WTC11 (cell line): ENCODE measurements around the gene CRIP2. TPM values are rescaled to one million over a fixed set of nuclear protein-coding genes. Genes with fewer than 3 reads are reported as not detected.

Source experiments
- ATAC-seq: fragments of 200-7000 bp; cut with Tn5 transposase; 2 replicates; pipeline ENCODE4 v1.10.0; 2021; ENCODE audit warnings: mild to moderate bottlenecking, moderate library complexity
- CTCF ChIA-PET: fragments of 300-600 bp; sonication (Branson Sonifier 250); formaldehyde crosslinking; loops from one replicate; lab custom pipeline; 2021; ENCODE audit warnings: antibody characterized with exemption; lab: Charles Lee
- POLR2A ChIA-PET: fragments of 350-600 bp; sonication (Branson Sonifier 250); formaldehyde crosslinking; loops from one replicate; lab custom pipeline; 2021; ENCODE audit warnings: antibody characterized with exemption; lab: Charles Lee
- DNase-seq: peaks from one replicate; pipeline ENCODE4 v3.0.0; 2021; ENCODE audit warnings: low spot score
- H3K27ac Mint-ChIP-seq: 2 replicates; pipeline ENCODE4 v1.8.0; 2021; ENCODE audit warnings: mixed read lengths
- H3K27me3 Mint-ChIP-seq: 2 replicates; pipeline ENCODE4 v1.8.0; 2021; ENCODE audit warnings: low read depth, mild to moderate bottlenecking, moderate library complexity, mixed read lengths
- H3K36me3 Mint-ChIP-seq: 2 replicates; pipeline ENCODE4 v1.8.0; 2021; ENCODE audit warnings: mixed read lengths
- H3K4me1 Mint-ChIP-seq: 2 replicates; pipeline ENCODE4 v1.8.0; 2022; ENCODE audit warnings: mixed read lengths
- H3K4me3 Mint-ChIP-seq: 2 replicates; pipeline ENCODE4 v1.8.0; 2021; ENCODE audit warnings: mild to moderate bottlenecking, moderate library complexity, mixed read lengths
- H3K9me3 Mint-ChIP-seq: 2 replicates; pipeline ENCODE4 v1.8.0; 2021; ENCODE audit warnings: mixed read lengths
- ATF1 ChIP-seq: sonication (generic); formaldehyde crosslinking; IDR thresholded peaks from 2 replicates; pipeline ENCODE4 v1.8.1; 2023; ENCODE audit warnings: mild to moderate bottlenecking, moderate library complexity, missing genetic modification reagents
- CREB1 ChIP-seq: sonication (generic); formaldehyde crosslinking; IDR thresholded peaks from 2 replicates; pipeline ENCODE4 v1.8.0; 2023; ENCODE audit warnings: mild to moderate bottlenecking, missing genetic modification reagents
- EMX1 ChIP-seq: fragments of 250-450 bp; sonication (Bioruptor Pico); IDR thresholded peaks from 2 replicates; pipeline ENCODE4 v1.8.0; 2021; ENCODE audit warnings: mild to moderate bottlenecking
- FOXP1 ChIP-seq: sonication (generic); formaldehyde crosslinking; IDR thresholded peaks from 2 replicates; pipeline ENCODE4 v1.8.0; 2022; ENCODE audit warnings: missing genetic modification reagents, mild to moderate bottlenecking, moderate library complexity, borderline replicate concordance
- PRRX2 ChIP-seq: fragments of 250-450 bp; sonication (Bioruptor Pico); IDR thresholded peaks from 2 replicates; pipeline ENCODE4 v1.8.0; 2021; ENCODE audit warnings: mild to moderate bottlenecking
- ZNF138 ChIP-seq: sonication (generic); formaldehyde crosslinking; conservative IDR thresholded peaks from 2 replicates; pipeline ENCODE4 v1.8.1; 2022; ENCODE audit warnings: mild to moderate bottlenecking, moderate library complexity, missing genetic modification reagents
- total RNA-seq: library from RNA; stranded (reverse); gene quantifications from 3 replicates; pipeline ENCODE4 v1.2.3, GENCODE V29; 2021
- TF ChIP-seq, protein P1 (sequence below): sonication (generic); formaldehyde crosslinking; IDR thresholded peaks from 2 replicates; pipeline ENCODE4 v1.8.1; 2023; ENCODE audit warnings: mild to moderate bottlenecking, moderate library complexity, missing genetic modification reagents
- TF ChIP-seq, protein P2 (sequence below): fragments of 250-450 bp; sonication (Bioruptor Pico); IDR thresholded peaks from 2 replicates; pipeline ENCODE4 v1.9.0; 2021; ENCODE audit warnings: mild to moderate bottlenecking, borderline replicate concordance
- TF ChIP-seq, protein P3 (sequence below): sonication (generic); formaldehyde crosslinking; IDR thresholded peaks from 2 replicates; pipeline ENCODE4 v1.8.1; 2023; ENCODE audit warnings: mild to moderate bottlenecking, missing genetic modification reagents
- TF ChIP-seq, protein P4 (sequence below): fragments of 250-450 bp; sonication (Bioruptor Pico); IDR thresholded peaks from 2 replicates; pipeline ENCODE4 v2.1.2; 2022; ENCODE audit warnings: mild to moderate bottlenecking, moderate library complexity
- TF ChIP-seq, protein P5 (sequence below): sonication (generic); formaldehyde crosslinking; IDR thresholded peaks from 2 replicates; pipeline ENCODE4 v1.8.0; 2022; ENCODE audit warnings: mild to moderate bottlenecking, missing genetic modification reagents
- TF ChIP-seq, protein P6 (sequence below): sonication (generic); formaldehyde crosslinking; IDR thresholded peaks from 2 replicates; pipeline ENCODE4 v1.8.0; 2023; ENCODE audit warnings: missing genetic modification reagents

The CRIP2 gene
- total RNA-seq, 1 experiment from 2014 or later: 5.4 TPM

DNA sequence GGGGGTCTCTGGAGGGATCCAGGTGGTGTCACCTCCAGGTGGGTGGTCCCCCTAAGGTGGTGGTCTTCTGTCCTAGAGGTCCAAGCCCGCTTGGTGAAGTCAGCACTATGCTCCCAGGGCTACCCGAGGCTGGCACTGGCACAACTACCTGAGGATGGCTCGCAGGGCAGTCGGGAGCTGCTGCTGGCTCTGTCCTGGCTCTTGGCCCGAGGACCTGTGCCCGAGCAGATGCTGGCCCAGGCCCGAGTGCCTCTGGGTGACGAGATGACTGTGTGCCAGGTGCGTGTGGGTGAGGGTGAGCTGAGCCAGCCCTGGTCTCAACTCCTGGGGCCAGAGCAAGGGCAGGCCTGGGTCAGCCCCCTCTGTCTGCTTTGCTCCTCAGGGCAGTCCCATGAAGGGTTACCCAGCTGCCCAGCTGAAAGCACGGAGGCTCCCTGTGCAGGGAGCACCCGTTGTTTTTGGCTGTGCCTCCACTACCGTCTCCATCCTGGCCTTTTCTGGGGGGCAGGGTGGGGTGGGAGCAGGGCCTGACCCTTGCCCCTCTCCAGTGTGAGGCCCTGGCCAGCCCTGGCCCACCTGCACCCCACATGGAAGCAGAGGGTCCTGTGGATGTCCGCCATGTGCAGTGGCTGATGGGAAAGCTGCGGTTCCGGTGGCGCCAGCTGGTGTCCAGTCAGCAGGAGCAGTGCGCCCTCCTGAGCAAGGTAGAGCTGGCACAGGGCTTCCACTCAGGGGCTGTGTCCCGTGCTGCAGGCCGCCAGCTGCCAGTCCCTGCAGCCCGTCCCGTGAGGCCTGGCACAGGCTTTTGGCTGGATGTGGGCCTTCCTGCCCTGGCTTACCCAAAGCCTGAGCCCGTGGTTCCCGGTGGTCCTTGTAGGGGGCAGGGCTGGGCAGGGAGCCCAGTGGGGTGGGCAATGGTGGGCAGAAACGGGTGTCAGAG, 17.7 kb downstream of the CRIP2 start:
- DNase-seq (no peak), ATAC-seq (no peak)
- ChIA-PET CTCF (interaction anchor here (0.7 to 3.4 kb wide), 8 partner anchors 12 to 402 kb away, joined by 3 to 49 read pairs (median 4); partner anchors contain the start of gene TMEM121), POLR2A (interaction anchor here (1.0 kb wide), 1 partner anchor 11 kb away, joined by 3 read pairs; no protein-coding TSS in a partner anchor)
- H3K36me3 Mint-ChIP-seq: no peaks in the 10 kb centered on the region
- H3K4me3 Mint-ChIP-seq: peak overlapping the region; percentile 71
- H3K4me1 Mint-ChIP-seq: peaks cover 4% of the 10 kb centered on the region
- no peaks in the 10 kb centered on the region for H3K9me3 Mint-ChIP-seq
- TF ChIP-seq FOXP1 (CRISPR knock-in tag): no peak
- TF ChIP-seq, protein P1, sequence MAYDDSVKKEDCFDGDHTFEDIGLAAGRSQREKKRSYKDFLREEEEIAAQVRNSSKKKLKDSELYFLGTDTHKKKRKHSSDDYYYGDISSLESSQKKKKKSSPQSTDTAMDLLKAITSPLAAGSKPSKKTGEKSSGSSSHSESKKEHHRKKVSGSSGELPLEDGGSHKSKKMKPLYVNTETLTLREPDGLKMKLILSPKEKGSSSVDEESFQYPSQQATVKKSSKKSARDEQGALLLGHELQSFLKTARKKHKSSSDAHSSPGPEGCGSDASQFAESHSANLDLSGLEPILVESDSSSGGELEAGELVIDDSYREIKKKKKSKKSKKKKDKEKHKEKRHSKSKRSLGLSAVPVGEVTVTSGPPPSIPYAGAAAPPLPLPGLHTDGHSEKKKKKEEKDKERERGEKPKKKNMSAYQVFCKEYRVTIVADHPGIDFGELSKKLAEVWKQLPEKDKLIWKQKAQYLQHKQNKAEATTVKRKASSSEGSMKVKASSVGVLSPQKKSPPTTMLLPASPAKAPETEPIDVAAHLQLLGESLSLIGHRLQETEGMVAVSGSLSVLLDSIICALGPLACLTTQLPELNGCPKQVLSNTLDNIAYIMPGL (CRISPR knock-in tag): 0 out of 2 replicates have a peak, but pooled peaks have one; percentile 27
- H3K27me3 Mint-ChIP-seq: peaks cover 24% of the 10 kb centered on the region
- H3K27ac Mint-ChIP-seq: no peak overlapping the region

DNA sequence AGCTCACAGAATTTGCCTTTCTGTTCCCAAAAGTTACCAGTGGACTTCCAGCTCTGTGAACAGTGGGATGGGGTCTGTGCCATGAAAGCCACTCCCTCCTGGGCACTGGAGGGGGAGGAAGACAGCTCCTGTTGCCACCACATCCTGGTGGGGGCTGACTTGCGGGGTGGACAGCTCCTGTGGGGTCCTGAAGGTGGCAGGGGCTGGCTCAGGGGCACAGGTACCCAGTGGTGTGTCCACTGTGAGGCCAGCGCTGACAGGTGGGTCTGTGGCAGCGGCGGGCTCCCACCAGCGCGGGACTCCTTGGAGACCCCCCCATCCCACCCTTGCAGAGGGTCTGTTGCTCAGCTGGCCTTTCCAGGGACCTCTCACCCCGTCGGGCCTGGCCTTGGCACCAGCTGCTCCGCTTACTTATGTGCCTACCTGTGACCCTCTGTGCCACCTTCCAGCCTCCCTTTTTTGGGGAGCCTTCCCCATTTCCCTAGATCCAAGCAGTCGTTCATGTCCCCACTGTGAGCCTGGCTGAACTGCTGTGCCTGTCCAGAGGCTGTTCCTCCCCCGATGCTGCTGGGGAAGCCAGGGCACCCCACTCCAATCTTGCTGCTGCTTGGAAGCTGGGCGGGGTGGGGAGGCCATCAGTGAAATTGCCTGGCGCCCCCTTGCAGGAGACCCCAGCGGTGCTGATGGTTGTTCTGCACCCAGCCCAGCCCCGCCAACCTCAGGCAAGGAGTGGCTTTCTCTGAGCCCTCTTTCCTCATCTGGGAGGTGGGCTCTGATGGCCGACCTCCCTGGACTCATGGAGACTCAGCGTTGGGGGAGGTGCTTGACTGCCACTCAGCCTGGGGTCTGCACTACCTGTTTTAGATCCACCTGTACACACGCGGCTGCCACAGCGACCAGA, 18.6 kb downstream of the CRIP2 start:
- H3K27ac Mint-ChIP-seq: no peak overlapping the region
- POLR2A ChIA-PET: no interaction called here
- TF ChIP-seq PRRX2 (CRISPR knock-in tag) (no peak), EMX1 (CRISPR knock-in tag) (no peak)
- TF ChIP-seq, all 79 proteins: peak for 0
- H3K4me1 Mint-ChIP-seq: peaks cover 4% of the 10 kb centered on the region
- H3K4me3 Mint-ChIP-seq: no peak overlapping the region
- peaks cover 16% of the 10 kb centered on the region for H3K27me3 Mint-ChIP-seq
- H3K36me3 Mint-ChIP-seq: no peaks in the 10 kb centered on the region
- CTCF ChIA-PET: interaction anchor here (1.8 kb wide), 1 partner anchor 35 kb away, joined by 5 read pairs; no protein-coding TSS in a partner anchor
- ATAC-seq (no peak), DNase-seq (no peak)
- no peaks in the 10 kb centered on the region for H3K9me3 Mint-ChIP-seq

DNA sequence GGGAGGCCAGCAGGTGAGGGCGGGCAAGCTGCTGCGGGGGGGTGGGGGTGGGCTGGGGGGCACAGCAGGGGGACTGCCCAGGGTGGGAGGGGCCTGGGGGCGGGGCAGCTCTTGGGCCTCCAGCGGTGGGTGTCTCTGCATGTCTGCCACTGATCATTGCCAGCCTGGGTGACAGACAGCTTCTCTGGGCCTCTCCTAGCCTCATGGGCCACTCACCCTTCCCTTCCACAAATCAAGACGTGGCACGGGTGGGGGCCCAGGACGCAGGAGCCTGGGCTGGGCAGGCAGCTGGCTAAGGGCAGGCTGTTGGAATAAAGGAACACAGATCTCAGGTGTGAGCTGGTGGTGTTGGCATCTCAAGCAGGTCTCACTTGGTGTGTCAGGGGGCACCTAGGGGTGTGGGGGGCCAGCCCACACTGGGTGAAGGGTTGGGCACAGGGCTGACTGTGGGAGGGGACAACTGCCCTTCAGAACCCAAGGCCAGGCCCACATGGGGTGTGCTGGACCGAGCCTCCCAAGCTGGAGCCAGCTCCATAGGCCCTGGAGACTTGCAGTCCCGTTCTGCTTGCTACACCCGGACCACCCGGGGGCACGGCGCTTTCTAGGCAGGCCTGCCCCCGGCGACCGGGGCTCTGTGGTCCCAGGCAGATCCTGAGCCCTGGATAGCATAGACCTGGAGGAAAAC, 19.4 kb downstream of the CRIP2 start:
- no peak overlapping the region for H3K27ac Mint-ChIP-seq
- no peak for DNase-seq
- POLR2A ChIA-PET: no interaction called here

DNA sequence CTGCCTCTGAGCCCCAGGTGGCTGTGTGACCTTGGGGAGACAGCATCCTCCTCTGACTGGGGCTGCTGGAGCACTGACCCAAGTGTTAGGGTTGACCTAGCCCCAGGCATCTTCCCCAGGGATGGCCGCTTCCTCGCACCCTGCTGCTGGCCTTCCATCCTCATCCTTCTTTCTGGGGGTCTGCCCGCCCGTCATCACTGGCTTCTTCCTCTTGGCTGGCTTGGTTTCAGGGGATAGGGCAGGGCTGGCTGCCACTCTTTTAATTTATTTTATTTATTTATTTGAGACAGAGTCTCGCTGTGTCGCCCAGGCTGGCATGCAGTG, 19.9 kb downstream of the CRIP2 start:
- Mint-ChIP-seq H3K4me1 (peaks cover under 1% of the 10 kb centered on the region), H3K27me3 (peaks cover 3% of the 10 kb centered on the region), H3K36me3 (no peaks in the 10 kb centered on the region), H3K9me3 (no peaks in the 10 kb centered on the region), H3K4me3 (no peak overlapping the region), H3K27ac (no peak overlapping the region)
- ATAC-seq: no peak
- DNase-seq: no peak
- POLR2A ChIA-PET: no interaction called here
- CTCF ChIA-PET: no interaction called here
- TF ChIP-seq, protein P2, sequence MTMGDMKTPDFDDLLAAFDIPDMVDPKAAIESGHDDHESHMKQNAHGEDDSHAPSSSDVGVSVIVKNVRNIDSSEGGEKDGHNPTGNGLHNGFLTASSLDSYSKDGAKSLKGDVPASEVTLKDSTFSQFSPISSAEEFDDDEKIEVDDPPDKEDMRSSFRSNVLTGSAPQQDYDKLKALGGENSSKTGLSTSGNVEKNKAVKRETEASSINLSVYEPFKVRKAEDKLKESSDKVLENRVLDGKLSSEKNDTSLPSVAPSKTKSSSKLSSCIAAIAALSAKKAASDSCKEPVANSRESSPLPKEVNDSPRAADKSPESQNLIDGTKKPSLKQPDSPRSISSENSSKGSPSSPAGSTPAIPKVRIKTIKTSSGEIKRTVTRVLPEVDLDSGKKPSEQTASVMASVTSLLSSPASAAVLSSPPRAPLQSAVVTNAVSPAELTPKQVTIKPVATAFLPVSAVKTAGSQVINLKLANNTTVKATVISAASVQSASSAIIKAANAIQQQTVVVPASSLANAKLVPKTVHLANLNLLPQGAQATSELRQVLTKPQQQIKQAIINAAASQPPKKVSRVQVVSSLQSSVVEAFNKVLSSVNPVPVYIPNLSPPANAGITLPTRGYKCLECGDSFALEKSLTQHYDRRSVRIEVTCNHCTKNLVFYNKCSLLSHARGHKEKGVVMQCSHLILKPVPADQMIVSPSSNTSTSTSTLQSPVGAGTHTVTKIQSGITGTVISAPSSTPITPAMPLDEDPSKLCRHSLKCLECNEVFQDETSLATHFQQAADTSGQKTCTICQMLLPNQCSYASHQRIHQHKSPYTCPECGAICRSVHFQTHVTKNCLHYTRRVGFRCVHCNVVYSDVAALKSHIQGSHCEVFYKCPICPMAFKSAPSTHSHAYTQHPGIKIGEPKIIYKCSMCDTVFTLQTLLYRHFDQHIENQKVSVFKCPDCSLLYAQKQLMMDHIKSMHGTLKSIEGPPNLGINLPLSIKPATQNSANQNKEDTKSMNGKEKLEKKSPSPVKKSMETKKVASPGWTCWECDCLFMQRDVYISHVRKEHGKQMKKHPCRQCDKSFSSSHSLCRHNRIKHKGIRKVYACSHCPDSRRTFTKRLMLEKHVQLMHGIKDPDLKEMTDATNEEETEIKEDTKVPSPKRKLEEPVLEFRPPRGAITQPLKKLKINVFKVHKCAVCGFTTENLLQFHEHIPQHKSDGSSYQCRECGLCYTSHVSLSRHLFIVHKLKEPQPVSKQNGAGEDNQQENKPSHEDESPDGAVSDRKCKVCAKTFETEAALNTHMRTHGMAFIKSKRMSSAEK (CRISPR knock-in tag): no peak
- TF ChIP-seq, protein P3, sequence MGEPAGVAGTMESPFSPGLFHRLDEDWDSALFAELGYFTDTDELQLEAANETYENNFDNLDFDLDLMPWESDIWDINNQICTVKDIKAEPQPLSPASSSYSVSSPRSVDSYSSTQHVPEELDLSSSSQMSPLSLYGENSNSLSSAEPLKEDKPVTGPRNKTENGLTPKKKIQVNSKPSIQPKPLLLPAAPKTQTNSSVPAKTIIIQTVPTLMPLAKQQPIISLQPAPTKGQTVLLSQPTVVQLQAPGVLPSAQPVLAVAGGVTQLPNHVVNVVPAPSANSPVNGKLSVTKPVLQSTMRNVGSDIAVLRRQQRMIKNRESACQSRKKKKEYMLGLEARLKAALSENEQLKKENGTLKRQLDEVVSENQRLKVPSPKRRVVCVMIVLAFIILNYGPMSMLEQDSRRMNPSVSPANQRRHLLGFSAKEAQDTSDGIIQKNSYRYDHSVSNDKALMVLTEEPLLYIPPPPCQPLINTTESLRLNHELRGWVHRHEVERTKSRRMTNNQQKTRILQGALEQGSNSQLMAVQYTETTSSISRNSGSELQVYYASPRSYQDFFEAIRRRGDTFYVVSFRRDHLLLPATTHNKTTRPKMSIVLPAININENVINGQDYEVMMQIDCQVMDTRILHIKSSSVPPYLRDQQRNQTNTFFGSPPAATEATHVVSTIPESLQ (CRISPR knock-in tag): no peak
- TF ChIP-seq, protein P4, sequence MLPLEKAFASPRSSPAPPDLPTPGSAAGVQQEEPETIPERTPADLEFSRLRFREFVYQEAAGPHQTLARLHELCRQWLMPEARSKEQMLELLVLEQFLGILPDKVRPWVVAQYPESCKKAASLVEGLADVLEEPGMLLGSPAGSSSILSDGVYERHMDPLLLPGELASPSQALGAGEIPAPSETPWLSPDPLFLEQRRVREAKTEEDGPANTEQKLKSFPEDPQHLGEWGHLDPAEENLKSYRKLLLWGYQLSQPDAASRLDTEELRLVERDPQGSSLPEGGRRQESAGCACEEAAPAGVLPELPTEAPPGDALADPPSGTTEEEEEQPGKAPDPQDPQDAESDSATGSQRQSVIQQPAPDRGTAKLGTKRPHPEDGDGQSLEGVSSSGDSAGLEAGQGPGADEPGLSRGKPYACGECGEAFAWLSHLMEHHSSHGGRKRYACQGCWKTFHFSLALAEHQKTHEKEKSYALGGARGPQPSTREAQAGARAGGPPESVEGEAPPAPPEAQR (CRISPR knock-in tag): no peak
- no peak for TF ChIP-seq ATF1 (CRISPR knock-in tag)
- TF ChIP-seq CREB1: no peak

More for the DNA sequence above, 19.4 kb downstream of the CRIP2 start:
- Mint-ChIP-seq H3K4me1 (peaks cover 4% of the 10 kb centered on the region), H3K27me3 (peaks cover 8% of the 10 kb centered on the region)
- ATAC-seq: no peak
- TF ChIP-seq ZNF138: no peak
- TF ChIP-seq, protein P5, sequence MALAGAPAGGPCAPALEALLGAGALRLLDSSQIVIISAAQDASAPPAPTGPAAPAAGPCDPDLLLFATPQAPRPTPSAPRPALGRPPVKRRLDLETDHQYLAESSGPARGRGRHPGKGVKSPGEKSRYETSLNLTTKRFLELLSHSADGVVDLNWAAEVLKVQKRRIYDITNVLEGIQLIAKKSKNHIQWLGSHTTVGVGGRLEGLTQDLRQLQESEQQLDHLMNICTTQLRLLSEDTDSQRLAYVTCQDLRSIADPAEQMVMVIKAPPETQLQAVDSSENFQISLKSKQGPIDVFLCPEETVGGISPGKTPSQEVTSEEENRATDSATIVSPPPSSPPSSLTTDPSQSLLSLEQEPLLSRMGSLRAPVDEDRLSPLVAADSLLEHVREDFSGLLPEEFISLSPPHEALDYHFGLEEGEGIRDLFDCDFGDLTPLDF (CRISPR knock-in tag): no peak
- TF ChIP-seq, protein P6, sequence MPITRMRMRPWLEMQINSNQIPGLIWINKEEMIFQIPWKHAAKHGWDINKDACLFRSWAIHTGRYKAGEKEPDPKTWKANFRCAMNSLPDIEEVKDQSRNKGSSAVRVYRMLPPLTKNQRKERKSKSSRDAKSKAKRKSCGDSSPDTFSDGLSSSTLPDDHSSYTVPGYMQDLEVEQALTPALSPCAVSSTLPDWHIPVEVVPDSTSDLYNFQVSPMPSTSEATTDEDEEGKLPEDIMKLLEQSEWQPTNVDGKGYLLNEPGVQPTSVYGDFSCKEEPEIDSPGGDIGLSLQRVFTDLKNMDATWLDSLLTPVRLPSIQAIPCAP (CRISPR knock-in tag): no peak
- TF ChIP-seq, all 79 proteins: peak for 0
- H3K4me3 Mint-ChIP-seq: no peak overlapping the region
- CTCF ChIA-PET: no interaction called here
- no peaks in the 10 kb centered on the region for H3K9me3 Mint-ChIP-seq
- no peaks in the 10 kb centered on the region for H3K36me3 Mint-ChIP-seq
